Large intestine (tissue), 3 donors: ENCODE data around the gene CHRND. TPM values are rescaled to one million over a fixed set of nuclear protein-coding genes. Genes with fewer than 3 reads are reported as not detected.
"Not testable (repeated sequence)": the region's sequence is repeated elsewhere in the genome, so short reads cannot be mapped to it uniquely, and the experiment has no call there.

Source experiments
- DNase-seq, 2 donors: peaks; one replicate each; pipeline versions ENCODE4 v3.0.0 to v3.0.0-alpha.2; 2013
- H3K27ac ChIP-seq: one replicate; pipeline ENCODE4 v1.5.1; 2013; ENCODE audit warnings: low read length
- H3K27me3 ChIP-seq: 2 replicates; pipeline ENCODE4 v1.6.1; 2013; ENCODE audit warnings: low read length; ENCODE audit not compliant: control insufficient read depth, insufficient read depth
- H3K36me3 ChIP-seq: 2 replicates; pipeline ENCODE4 v1.6.1; 2013; ENCODE audit warnings: low read length; ENCODE audit not compliant: control insufficient read depth, insufficient read depth
- H3K4me1 ChIP-seq: one replicate; pipeline ENCODE4 v1.6.1; 2013; ENCODE audit warnings: low read length; ENCODE audit not compliant: control insufficient read depth, insufficient read depth
- H3K4me3 ChIP-seq: one replicate; pipeline ENCODE4 v1.5.1; 2013; ENCODE audit warnings: low read length
- H3K9me3 ChIP-seq: one replicate; pipeline ENCODE4 v1.6.1; 2013; ENCODE audit warnings: mild to moderate bottlenecking, low read depth, low read length, moderate library complexity; ENCODE audit not compliant: control insufficient read depth
- WGBS: methylation state at CpG from one replicate; pipeline ENCODE4 v1.1.5; 2013; ENCODE audit warnings: low lambda C conversion rate; ENCODE audit not compliant: insufficient coverage; 5-methylcytosine and 5-hydroxymethylcytosine counted together
- polyA plus RNA-seq: library from polyadenylated mRNA; unstranded; fragments of 120-200 nt; gene quantifications from one replicate; pipeline ENCODE4 v1.2.1, GENCODE V29; 2013

The CHRND gene
- polyA plus RNA-seq, 1 donor, result 0.27 TPM

DNA sequence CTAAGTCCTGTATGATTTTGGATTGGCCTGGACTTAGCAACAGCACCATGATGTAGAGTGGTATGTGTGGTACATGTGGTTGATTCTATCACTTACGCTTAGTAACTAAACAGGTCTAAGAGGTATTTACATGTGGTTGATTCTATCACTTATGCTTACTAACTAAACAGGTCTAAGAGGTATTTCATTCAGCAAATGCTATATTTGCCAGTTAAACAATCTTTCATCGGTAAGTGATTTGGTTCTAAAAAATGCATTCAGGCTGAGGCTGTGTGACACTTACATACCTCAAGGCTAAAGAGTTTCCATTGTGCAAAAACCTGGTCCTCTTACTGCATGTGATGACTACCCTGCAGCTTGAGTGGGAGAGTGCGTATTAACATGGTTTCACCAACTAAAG is 37.6 kb downstream of the CHRND start:
- peaks cover 73% of the 10 kb centered on the region for H3K36me3 ChIP-seq
- no peak for DNase-seq
- H3K27ac ChIP-seq, result no peak overlapping the region
- no peak overlapping the region for H3K4me3 ChIP-seq
- H3K9me3 ChIP-seq, result no peaks in the 10 kb centered on the region
- H3K27me3 ChIP-seq, result no peaks in the 10 kb centered on the region
- 100% methylated on average over 1 of the region's 3 CpGs for WGBS
- H3K4me1 ChIP-seq, result no peaks in the 10 kb centered on the region

DNA sequence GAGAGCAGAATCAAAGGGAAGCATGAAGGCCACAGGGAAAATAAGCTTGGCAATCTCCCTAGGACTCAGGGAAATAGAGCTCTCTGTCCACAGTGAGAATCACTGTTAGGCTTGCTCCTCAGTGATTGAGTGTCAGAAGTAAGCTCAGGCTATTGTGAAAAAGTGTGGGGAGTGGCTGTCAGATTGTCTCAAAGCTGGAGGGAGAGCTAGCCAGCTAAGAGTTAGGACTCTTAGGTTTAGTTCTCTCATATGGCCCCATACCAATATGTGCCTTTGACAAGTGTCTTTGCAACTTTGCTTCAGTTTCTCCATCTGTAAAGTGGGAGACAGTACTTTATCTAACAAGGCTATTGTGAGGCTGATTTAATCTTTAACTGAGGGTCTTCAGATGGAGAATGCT is 41.8 kb downstream of the CHRND start:
- H3K4me3 ChIP-seq, result no peak overlapping the region
- H3K27me3 ChIP-seq, result no peaks in the 10 kb centered on the region
- no peak overlapping the region for H3K27ac ChIP-seq
- peaks cover 72% of the 10 kb centered on the region for H3K36me3 ChIP-seq
- no peaks in the 10 kb centered on the region for H3K9me3 ChIP-seq
- peaks cover 10% of the 10 kb centered on the region for H3K4me1 ChIP-seq
- no peak for DNase-seq

DNA sequence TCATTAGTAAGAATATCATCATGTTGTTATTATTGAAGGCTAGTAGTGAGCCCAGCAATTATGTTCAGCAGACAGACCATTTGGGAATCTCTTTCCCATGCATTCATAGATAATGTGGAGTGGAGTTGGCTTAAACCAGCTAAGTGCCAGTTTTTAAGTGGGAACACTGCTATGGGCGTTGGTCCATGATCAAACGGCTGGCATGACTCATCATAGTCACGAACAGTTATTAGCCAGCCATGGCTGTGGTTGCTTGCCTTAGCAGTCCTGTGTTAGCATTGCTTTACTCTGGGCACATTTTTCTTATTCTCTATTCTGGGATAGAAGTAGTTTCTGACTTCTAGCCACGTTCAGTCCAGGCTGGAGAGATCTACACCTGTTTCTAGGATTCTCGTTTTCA is 42.2 kb downstream of the CHRND start:
- 100% methylated on average over 2 of the region's 5 CpGs for WGBS
- H3K27ac ChIP-seq, result no peak overlapping the region

DNA sequence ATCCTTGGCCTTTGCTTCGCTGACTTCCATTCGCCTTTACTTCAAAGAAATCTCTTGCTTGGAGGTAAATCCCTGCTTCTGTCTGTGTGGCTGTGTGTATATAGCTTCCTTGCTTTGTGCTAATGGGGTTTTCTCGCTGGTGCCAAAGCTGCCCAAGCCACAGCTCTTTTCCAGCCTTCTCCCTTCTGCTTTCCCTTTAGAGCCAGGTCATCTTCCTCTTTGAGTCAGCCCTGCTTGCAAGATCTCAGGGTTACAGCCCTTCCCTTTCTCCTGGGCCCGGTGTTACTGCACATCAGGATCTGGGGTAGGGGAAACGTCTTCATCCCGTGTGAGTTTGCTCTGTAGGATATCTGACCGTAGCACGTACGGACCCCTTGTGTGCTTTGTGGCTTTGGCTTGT is 43.6 kb downstream of the CHRND start:
- WGBS, result no CpG with 5 or more reads among the region's 9 CpGs
- Histone ChIP-seq H3K27me3 (no peaks in the 10 kb centered on the region), H3K9me3 (no peaks in the 10 kb centered on the region), H3K27ac (no peak overlapping the region), H3K36me3 (peaks cover 70% of the 10 kb centered on the region), H3K4me3 (no peak overlapping the region), H3K4me1 (peaks cover 29% of the 10 kb centered on the region)
- no peak for DNase-seq

More for the DNA sequence above, 42.2 kb downstream of the CHRND start:
- H3K27me3 ChIP-seq, result no peaks in the 10 kb centered on the region
- H3K36me3 ChIP-seq, result peaks cover 68% of the 10 kb centered on the region
- H3K4me1 ChIP-seq, result peaks cover 15% of the 10 kb centered on the region
- H3K4me3 ChIP-seq, result no peak overlapping the region
- DNase-seq, result no peak
- H3K9me3 ChIP-seq, result no peaks in the 10 kb centered on the region

DNA sequence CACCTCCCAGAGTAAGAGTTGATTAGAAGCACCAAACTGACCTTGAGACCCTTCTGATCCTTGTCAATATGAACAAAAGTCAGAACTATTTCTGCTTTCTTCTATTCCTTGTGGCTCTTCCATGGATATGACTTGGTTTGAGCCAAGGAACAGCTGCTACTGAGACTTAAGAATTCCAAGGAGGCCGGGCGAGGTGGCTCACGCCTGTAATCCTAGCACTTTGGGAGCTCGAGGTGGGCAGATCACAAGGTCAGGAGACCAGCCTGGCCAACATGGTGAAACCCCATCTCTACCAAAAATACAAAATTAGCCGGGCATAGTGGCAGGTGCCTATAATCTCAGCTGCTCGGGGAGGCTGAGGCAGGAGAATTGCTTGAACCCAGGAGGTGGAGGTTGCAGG is 44.5 kb downstream of the CHRND start:
- not testable (repeated sequence) for H3K27me3 ChIP-seq, H3K9me3 ChIP-seq, H3K27ac ChIP-seq, DNase-seq, H3K4me3 ChIP-seq
- WGBS, result no CpG with 5 or more reads among the region's 6 CpGs
- peaks cover 37% of the 10 kb centered on the region for H3K4me1 ChIP-seq
- peaks cover 68% of the 10 kb centered on the region for H3K36me3 ChIP-seq

DNA sequence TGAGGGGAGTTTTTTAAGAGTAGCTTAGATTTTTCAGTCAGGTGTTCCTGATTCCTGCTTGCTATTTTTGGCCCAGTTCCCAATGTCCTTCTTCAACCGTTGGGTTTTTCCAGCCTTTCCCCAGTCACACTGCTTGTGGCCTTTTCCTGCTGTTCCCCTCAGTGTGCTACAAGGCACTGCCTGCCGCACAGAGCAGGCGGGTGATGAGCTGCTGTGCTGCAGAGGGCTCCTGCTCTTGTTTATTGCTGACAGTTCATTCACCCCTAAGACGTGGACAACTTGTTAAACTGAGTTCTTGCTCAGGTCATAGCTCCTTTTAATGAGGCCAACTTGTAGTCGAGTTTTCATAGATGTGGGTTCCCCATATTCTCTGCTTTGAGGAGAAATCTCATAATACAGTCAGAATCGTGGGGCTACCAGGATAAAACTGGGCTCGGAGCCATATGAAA is 45.1 kb downstream of the CHRND start:
- Histone ChIP-seq H3K27me3 (no peaks in the 10 kb centered on the region), H3K4me1 (peaks cover 37% of the 10 kb centered on the region), H3K27ac (no peak overlapping the region), H3K9me3 (no peaks in the 10 kb centered on the region), H3K4me3 (no peak overlapping the region), H3K36me3 (peaks cover 62% of the 10 kb centered on the region)
- DNase-seq, result peak in 1 of 2 donors; percentile 29
- WGBS, result no CpG with 5 or more reads among the region's 7 CpGs

DNA sequence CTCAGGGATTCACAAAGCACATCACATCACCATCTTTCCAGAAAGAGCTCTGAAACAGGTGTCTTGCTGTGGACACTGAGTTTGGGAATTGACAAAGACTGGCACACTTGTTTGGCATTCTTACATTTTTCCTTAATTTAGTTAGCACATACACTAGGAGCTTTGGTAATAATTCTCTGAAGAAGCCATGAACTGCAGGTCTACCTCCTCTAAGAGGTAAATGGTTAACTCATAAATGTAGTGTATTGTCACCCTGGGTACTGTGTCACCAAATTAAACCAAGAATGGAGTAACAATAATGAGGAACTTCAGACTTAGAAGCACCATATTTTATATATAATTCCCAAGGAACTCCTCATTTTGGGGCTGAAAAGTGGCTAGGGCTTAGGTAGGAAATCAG is 47.1 kb downstream of the CHRND start:
- Histone ChIP-seq H3K4me1 (peaks cover 53% of the 10 kb centered on the region), H3K27ac (peak overlapping the region; percentile 68), H3K9me3 (no peaks in the 10 kb centered on the region), H3K27me3 (no peaks in the 10 kb centered on the region), H3K4me3 (no peak overlapping the region), H3K36me3 (peaks cover 44% of the 10 kb centered on the region)
- peak in 1 of 2 donors; percentile 36 for DNase-seq

DNA sequence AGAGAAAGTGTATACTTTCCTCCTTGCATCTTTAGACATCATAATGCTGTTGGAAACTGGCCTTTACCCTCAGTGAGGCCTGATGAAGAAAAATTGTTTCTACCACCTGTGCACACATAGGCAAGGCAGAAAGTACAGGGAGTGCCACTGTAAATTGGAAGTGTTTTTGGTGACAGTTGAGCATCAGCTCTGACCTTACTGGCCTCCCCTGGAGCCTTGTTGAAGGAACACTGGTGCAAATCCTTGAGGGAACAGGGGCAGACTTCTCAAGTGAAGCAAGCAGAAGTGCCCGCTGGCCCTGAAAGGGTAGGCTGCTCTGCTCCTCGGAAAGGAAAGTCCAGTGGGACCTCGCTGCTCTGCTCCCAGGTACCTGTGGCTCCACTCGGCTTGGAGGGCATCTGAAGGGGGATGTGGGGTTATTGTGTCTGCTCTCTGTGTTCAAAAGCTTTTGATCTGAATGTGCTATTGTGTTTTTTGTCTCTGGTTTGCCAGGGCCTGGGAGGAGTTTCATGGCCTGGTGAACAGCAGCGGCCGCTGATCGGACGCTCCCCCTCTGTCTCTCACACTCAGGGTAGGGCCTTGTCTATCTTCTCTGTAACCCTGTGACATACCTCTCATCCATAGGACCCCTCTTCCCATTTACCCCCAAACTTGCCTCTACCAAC is 47.9 kb downstream of the CHRND start:
- H3K36me3 ChIP-seq, result peaks cover 36% of the 10 kb centered on the region
- H3K27me3 ChIP-seq, result no peaks in the 10 kb centered on the region
- H3K27ac ChIP-seq, result peak overlapping the region; percentile 68
- H3K9me3 ChIP-seq, result no peaks in the 10 kb centered on the region
- no peak overlapping the region for H3K4me3 ChIP-seq
- peaks cover 58% of the 10 kb centered on the region for H3K4me1 ChIP-seq
- peak in 1 of 2 donors; percentile 76 for DNase-seq
- no CpG with 5 or more reads among the region's 8 CpGs for WGBS

DNA sequence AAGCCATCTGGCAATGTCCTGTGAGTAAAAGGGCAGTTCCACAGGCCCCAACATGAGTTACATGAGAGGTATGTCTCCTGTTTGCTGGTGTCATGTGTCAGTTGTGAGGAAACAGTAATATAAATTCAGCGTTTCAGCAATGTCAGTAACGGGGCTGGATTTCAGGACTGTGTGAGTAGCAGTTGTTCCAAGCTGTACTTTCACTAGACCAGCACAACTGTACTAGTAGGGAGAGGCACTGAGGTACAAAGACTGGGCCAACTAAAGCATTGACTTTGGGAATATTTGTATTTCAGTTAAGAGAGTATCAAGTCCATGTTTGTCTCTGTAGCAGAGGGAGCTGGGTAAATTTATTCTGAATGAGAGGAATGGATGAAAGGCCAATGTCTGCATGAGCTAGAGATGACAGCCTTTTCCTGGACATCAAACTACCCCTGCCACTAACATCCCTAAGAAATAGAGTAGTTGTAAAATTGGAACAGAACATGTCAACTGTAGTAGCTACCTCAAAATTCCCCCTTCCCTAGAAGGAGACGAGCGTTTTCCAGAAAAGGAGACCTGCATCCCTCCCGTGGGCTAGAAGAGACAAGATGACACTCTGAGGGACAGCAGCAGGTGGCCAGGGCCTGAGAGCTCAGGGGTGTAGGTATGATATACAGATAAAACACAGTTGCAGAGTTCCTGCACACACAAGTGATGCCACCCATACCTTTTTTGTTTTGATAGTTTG is 48.9 kb downstream of the CHRND start:
- peaks cover 67% of the 10 kb centered on the region for H3K4me1 ChIP-seq
- no peak overlapping the region for H3K4me3 ChIP-seq
- DNase-seq, result peak in 1 of 2 donors; percentile 62
- H3K27me3 ChIP-seq, result no peaks in the 10 kb centered on the region
- H3K27ac ChIP-seq, result peak overlapping the region; percentile 68
- H3K9me3 ChIP-seq, result no peaks in the 10 kb centered on the region
- no CpG with 5 or more reads among the region's 5 CpGs for WGBS
- peaks cover 26% of the 10 kb centered on the region for H3K36me3 ChIP-seq

DNA sequence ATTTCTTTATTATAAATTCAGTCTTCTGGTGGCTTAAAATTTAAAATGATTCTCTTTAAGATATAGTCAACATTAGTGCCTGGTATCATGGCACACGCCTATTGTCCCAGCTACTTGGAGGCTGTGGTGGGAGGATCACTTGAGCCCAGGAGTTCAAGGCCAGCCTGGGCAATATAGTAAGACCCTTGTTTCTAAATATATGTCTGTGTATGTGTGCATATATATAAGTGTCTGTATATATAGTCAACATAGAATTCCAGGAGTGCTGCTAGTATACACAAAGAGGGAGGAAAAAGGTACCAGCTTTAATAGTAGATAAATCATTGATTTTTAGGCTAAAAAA is 49.4 kb downstream of the CHRND start:
- 100% methylated on average over 1 of the region's 1 CpG for WGBS
- Histone ChIP-seq H3K4me3 (no peak overlapping the region), H3K9me3 (no peaks in the 10 kb centered on the region), H3K27me3 (no peaks in the 10 kb centered on the region), H3K4me1 (peaks cover 72% of the 10 kb centered on the region), H3K27ac (no peak overlapping the region), H3K36me3 (peaks cover 21% of the 10 kb centered on the region)
- no peak for DNase-seq

DNA sequence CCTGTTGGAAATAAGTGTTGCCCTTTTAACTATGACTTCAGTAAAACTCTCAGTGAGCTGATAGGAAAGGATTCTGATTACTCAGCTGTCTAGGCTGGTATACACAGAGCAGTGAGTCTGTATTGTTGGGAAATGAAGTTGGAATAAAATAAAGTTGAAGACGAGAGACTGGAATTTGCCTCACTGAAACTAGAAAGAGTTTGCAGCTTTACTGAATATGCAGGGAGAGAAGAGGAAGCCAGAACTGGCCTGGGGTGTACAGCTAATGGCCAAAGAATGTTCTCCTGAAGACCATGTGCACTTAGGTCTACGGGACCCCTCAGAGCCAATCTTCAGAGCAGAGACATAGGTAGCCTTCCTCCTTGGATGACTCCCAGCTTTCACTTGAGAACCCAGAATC is 51.0 kb downstream of the CHRND start:
- peaks cover 20% of the 10 kb centered on the region for H3K36me3 ChIP-seq
- peaks cover 68% of the 10 kb centered on the region for H3K4me1 ChIP-seq
- H3K4me3 ChIP-seq, result no peak overlapping the region
- DNase-seq, result peak in 1 of 2 donors; percentile 42
- no peaks in the 10 kb centered on the region for H3K27me3 ChIP-seq
- no peaks in the 10 kb centered on the region for H3K9me3 ChIP-seq
- no CpG with 5 or more reads among the region's 2 CpGs for WGBS
- H3K27ac ChIP-seq, result peak overlapping the region; percentile 1
